Suppressor macrophage treated with lipopolysaccharide for 1 hour (primary cell): Measurements from ENCODE around the gene ERF.
A peak's percentile ranks its signal among the peaks of the same experiment; 100 is the strongest.

ENCODE experiments used
- DNase-seq, 3 donors: peaks; one replicate each; pipeline ENCODE4 v3.0.0-alpha.2; 2020 to 2022

The ERF gene

DNA sequence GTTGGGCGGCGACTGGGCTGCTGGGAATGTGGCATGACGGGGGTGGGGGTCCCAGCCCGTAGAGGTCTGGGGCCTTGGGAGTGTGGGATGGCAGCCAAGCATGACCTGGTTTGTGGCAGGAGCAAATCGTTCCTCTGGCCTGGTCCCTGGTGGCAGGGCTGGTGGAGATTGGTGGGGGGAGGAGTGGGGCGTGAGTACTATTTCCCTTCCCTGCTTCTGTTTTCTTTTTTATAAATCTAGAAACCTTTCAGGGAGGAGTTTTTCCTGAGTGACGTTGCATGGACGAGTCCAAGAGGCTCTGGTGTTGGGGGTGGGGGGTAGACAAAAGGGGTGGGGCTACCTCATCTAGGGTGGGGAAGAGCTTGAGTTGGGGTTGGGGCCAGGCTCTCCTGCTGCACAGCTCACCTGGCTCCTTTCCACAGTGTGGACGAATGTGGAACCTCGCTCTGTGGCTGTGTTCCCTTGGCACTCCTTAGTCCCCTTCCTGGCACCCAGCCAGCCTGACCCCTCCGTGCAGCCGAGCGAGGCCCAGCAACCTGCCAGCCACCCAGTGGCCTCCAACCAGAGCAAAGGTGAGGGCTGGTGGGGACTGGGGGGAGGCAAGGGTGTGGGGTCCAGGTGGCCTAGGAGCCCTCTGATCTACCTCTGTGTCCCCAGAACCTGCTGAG is 31.6 kb upstream of the ERF start:
- peak in 2 of 3 donors; percentile 36 to 42 for DNase-seq

DNA sequence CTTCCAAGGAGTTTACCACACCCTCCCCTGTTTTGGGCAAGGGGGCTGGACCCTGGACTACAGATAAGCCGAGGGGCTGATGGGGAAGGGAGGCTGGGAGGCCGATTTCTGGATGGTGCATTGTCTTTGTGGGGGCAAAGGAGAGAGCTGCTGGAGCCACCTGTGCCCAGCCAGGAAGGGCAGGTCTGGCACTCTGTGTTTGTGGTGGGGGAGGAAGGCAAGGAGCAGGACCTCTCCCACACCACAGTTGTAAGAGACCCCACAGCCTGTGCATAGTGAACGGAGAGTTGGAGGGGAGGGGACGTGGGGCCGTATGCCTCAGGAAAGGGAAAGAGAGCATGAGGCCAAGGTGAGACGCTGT is 31.0 kb upstream of the ERF start:
- no peak for DNase-seq

DNA sequence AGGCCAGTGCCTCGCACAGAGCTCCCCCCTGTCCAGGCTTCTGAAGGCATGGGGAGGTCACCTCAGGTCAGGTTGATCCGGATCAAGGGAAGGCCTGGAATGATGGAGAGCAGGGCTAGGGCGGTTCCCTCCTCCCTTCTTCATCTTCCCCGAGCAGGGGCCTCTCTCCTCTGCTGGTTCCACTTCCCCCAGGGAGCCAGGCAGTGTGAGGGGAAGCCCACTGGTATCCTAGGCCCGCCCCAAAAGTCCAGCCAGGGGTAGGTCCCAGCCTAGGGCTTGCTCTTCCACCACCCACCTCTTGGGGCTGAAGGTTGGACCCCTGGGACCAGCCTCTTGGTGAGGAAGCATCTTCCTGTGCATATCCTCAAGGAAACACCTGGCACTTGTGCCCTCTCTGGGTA is 30.6 kb upstream of the ERF start:
- peak; percentile 55 to 69 (median 57) for DNase-seq

DNA sequence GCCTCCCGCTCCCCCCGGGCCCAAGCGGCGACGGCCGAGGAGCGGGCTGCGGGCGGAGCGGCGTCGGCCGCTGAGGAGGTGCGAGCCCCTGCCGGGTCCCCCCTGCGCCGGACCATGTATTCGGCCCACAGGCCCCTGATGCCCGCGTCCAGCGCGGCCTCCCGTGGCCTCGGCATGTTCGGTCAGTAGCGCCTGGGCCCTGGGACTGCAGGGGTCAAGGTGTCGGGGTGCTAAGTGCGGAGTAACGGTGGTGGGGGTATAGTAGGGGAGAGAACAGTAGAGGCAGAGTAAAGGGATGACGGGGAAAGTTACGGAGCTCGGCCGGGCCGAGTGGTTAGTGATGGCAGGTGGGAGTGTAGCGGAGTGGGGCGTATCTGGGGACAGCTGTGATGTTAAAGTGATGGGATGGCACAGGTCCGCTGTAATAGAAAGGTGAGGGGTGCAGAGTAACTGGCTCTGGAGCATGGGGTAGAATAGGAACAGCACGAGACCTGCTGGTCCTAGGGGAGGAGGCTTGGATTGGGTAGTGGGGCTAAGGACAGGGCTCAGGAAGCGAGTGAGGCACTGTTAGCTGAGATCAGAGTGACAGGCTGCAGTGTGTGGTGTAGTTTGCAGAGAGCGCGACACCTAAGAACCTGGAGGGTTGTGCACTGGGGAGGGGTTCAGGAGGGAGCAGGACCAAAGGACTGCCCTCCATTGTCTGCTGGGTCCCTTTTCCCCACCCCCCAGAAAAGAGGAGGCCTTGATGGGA is 29.8 kb upstream of the ERF start:
- DNase-seq = no peak

DNA sequence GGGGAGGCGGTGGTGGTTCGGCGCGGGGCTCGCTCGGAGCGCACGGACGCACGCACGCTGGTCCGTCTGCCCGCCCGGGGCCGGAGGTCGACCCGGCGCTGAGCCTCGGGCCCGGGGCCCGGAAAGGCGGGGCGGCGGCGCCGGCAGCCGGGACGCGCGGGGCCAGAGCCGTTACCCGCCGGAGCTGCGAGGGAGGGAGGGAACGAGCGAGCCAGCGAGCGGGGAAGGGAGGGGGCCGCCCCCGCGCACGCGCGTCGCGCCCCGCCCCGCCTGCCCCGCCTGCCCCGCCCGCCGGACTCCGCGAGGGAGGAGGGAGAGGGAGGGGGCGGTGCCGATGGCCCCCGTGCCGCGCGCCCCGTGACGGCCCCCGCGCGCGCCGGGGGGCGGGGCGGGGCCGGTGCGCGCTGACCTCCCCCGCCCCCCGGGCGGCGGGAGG is 29.2 kb upstream of the ERF start:
- DNase-seq = peak; percentile 80 to 96 (median 89)

DNA sequence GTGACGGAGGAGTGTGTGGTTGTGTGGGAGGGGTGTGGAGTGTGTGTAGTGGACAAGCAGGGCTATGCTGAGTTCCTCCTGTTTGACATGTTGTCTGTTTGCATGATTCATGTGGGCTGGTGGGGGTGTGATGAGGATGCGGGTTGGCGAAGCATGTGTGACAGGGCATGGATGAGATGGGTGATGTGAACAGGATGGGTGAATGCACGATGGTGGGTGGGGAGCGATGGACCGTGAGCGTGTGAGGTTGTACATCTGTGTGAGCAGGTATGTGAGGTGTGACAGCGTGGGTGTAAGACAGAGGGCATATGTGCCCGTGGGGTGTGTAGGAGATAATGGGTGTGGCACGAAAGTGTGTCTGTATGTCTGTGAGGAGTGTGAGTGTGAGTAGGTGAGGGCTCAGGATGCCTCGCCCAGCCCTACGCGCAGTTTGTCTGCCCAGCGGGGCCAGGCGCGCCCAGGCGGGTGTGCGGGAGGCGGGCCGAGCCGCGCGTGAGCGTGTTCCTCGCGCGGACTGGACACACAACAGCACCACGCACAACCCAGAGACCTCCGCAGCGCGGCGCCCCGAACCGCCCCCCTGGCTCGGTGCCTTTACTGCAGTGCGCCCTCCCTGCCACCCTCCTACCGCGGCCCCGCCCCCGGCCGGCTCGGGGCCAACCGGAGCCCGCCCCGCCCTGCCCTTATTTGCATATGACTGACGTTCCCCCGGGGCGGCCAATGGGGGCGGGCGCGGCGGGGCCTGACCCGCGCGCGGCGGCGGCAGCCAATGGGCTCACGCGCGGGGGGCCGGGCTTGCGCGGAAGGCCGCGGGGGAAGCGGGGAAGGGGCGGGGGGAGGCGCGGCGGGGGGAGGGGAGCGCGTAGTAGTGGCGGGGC is 28.5 kb upstream of the ERF start:
- peak; percentile 96 to 100 (median 98) for DNase-seq

DNA sequence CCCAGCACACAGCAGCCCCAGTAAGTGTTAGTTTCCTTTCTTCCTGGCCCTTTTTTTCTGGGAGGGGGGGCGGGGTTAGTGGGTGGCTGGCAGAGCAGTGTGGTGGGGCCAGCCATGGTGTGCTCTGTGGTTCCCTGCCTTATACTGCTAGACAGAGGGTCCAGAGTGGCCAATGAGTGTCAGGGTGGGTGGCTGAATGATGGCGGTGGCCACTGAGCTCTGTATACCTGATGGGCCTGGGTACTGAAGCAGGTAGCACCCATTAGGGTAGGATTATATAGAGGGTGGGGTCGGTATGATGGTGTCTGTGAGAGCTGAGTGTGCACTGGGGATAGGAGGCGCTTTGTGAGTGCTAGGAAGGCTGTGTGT is 27.9 kb upstream of the ERF start:
- DNase-seq = no peak

DNA sequence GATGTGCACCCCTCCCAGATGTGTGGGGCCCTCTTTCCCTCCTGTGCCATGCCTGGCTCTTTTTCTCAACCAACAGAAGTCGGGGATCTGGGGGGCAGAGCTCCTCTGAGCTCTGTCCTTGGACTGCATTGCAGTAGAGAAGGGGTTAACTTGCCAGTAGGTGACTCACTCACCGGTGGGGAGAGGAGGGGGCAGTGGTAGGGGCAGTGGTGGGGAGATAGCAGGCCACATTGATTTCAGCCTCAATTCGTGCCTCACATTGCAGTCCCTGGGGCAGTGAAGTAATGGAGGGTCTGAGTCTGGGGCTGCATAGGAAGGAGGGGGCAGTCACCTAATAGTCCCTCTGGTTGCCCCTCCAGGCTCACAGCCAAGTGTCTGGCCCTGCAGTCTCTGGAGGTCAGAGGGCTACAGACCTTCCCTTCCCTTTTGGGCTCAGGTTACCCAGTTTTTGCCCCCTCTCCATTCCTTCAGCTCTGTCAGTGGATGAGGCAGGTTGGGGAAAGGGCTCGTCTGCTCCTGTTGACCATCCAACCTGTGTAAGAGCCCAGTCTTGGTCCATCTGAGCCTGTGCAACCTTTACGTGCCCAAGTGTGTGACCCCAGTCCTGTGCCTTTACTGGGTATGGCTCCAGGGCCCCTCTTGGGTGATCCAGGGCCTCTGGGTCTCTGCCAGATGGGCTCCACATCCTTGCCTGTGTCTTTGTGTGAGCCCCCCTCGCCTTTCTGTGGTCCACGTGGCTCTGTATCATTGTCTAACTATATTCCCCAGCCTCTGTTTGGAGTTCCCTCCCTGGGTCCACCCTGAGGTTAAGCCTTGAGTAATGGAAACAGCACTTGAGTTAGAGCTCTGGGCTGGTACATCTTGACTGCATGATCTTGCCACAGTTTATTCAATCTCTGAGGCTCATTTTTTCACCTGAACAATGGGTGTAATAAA is 27.2 kb upstream of the ERF start:
- peak; percentile 28 to 46 (median 44) for DNase-seq

DNA sequence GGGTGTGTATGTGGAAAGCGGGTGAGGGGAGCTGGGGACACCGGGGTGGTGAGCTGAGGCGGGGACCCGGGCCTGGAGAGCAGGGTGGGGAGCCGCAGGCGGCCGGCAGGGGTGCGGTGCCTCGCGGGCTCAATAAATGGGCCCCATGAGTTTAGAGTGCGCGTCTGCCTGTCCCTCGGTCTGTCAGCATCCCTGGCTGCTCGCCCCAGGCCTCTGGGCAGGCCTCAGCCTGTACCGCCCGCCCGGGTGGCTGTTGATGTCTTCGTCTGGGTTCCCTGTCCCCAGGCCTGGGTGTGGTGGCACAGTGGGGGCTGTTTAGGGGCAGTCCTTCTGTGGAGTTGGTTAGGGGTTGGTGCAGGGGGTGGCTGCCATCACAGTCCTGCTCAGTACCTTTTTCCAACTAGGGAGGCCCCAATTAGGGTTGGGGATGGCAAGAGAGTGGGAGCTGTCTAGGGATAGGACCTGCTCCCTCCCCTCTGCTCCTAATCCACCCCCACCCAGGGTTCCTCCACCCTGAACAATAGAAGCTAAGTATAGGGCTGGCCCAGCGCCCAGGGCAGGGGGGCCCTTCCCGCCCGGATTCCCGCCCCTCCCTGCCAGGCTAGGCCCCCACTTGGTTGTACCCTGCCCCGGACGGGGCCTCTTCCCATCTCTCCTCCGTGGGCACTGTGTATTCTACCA is 26.4 kb upstream of the ERF start:
- DNase-seq = no peak

DNA sequence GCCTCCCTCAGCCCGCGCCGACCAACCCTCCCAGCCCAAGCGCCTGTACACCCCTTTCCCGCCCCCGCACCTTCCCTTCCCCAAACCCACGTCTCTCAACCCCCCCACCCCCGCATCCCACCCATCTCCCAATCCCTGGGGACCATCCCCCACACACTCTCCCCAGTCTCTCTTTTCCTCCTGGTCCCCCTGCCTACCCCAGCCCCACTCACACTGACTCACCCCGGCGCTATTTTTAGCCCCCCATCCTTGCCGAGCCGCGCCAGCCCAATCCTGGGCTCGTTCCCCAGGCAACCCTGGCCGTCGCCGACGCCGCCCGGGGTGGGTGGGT is 25.9 kb upstream of the ERF start:
- DNase-seq = peak in 1 of 3 donors; percentile 37

DNA sequence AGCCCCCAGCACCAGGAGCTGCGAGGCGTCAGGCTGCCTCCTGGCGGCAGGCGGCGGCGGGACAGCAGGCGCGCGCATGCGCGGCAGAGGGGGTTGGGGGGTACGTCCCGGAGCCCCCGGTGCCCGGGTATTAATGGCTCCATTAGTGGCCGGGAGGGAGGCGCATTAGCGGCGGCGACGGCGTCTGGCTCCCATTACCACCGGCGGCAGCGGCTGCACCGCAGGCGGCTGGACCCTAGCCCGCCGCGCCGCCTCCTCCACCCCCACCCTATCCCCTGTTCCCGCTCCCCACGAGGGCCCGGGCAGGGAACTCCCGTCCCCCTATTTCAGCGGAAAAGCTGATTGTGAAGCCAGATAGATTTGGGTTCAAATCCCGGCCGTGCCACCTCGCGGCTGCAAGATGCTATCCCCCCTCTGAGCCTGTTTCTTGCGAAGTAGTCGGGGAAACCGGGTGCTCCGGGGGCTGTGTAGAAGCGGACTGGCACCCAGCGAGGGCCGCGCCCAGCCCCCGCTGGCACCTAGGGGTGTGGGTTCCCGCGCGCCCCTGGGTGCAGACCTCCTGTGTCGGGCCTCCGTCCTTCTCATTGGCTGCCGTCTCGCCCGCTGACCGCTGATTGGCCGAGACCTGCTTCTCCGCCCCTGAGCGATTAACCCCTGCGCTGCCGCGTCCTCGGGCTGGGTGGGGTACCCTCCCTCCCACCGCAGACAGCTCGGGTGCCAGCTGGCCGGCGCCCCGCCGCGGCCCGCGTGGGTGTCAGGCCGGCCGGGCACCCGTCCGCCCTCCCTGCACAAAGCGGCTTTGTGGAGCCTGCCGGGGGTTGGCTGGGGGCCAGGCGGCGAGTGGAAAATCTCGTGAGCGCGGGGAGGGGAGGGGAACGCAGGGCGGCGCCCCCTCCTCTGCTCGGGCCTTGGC is 25.2 kb upstream of the ERF start:
- peak; percentile 77 to 85 (median 78) for DNase-seq

DNA sequence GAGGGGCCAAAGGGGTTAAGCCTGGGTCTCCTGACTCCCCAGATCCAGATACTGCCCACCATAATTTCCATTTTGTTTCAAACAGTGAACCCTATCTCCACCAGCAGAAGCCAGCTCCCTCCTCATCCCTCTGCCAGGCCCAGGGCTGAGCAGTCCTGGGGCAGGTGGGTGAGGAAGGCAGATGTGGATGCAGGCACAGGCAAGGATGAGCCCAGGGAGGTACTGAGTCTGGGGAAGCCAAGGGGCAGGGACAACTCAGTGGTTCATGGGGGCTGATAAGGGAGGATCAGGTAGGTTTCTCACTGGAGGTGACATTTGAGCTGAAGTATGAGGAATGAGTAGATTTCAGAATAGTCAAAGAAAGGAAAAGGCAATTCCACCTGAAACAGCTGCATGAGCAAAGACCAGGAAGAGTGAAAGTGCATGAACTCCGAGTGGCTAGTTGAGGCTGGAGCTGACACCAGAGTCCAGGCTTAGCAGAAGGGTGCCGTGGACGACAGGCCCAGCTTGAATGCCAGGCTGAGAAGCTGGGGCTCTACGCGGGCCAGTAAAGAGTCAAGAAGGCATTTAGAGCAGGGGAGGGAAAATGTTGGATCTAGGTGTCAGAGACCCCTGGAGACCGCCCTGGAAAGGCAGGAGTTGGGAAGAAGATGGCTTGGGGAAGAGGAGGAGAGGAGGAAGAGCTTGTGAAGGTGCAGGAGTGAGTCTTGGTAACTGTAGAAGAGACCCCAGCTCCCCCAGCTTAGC is 24.4 kb upstream of the ERF start:
- DNase-seq = no peak

DNA sequence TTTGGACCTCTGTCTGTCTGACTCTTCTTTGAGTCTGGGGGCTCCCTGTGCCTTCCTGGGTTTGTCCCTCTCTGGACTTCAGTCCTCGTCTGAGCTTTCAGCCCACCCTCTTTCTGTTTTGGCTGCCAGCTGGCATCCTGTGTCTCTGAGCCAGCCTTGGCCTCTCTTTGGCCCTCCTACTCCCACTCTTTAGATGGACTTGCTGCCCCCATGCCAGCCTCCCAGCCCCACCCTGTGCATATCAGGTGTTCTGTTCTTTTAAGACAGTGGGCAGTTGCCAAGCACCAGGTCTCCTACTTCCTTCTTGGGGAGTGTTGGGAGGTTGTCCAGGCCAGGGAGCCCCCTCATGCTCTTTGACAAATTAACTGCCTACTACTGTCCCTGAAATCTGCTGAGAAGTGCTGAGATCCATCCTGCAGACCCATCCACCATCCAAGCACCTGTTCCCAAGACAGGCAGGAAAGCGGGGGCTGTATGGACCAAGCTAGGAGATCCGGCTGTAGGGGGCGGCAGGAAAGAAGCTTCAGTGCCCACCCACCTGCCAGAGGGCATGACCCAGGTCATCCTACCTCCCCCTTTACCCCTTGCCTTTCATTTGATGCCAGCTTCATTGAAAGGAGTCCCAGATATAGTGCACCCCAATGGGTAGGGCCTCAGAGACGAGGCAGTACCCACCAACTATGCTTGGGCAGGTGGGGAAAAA is 23.7 kb upstream of the ERF start:
- no peak for DNase-seq

DNA sequence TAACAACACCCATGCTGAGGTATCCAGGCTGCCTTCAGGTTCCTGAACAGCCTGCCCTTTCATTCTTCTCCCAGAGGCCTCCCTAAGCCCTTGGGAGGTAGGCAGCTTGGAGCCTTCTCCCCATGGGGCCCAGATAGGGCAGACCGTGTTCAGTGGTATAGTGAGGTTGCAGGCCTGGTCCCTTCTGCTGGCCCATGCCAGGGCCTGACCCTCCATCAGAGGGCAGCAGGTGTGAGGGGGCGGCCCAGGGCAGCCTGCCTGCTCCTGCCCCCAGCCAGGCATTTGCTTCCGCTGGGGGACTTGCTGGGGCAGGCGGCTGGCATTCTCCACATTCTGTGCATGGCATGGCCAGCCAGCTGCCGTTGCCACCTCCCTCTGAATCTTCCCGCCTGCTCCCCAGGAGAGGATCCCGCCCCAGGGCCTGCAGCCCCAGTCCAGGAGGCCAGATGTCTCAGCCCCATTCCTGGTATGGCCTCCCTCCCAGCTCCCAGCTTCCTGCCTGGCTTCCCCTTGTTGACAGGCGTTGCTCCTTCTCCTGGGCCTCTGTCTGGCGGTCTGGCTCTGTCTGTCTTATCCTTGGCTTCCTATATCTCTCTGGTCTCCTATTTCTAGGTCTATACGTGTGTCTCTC is 23.0 kb upstream of the ERF start:
- no peak for DNase-seq

DNA sequence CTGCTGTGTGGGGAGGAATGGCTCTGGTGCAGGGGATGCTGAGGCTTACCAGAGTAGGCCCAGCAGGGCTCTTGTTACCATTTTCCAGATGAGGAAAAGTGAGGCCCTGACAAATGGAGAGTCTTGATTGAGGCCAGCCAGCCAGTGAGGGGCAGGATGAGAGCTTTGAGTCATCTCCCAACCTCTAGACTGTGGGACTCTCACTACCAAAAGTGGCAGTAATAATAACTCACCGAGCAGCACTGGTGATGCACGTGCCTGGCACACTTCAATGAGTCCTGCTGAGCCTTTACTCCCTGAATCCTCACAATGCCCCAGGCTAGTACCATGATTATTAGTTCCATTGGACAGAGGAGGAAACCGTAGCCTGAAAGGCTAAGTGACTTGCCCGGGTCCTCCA is 21.9 kb upstream of the ERF start:
- DNase-seq = no peak

DNA sequence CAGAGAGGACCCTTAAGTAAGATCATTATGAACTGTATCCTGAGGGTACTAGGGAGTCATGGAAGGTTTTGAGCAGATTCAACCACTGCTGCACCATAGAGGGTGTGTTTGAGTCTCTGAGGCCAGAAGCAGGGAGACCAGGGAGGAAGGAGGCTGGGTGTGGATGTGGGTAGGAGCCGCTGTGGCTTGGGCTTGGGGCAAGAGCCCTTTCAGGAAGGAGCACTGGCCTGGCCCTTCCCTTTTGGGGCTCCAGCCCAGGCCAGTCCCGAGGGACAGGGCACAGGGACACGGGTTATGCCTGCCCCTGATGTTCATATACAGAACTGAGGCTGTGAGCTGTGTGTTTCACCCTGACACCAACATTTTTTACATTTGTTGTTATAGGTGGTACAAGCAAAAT is 21.4 kb upstream of the ERF start:
- DNase-seq = no peak

DNA sequence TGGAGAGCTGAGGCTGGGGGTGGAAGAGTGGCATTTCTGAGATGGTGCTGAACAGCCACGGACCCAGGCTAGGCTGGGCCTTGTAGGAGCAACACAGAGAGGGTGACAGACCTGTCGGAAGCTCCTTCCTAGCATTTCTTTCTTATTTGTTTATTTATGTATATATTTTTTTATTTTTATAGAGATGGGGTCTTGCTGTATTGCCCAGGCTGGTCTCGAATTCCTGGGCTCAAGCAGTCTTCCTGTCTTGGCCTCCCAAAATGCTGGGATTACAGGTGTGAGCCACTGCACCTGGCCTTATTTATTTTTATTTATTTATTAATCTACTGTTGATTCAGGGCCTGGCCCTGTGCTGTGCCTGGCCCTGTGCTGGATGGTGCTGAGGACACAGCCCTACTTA is 20.6 kb upstream of the ERF start:
- DNase-seq = no peak

DNA sequence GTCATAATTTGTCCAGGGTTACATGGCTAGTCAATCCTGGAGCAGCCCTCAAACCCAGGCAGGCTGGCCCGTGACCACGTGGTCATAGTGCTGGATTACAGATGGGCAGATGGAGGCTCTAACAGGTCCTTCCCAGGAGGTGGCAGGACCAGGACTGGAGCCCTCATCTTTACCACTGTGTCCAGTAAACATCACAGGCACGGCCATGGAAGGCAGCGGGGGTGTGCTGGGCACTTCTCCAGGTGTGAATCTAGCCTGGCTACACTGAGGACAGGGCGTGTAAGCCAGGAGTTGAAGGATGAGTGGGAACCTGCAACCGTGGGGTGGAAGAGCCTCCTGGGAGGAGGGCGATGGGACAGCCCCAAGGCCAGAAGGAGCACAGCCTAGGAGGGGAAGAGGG is 20.2 kb upstream of the ERF start:
- no peak for DNase-seq

DNA sequence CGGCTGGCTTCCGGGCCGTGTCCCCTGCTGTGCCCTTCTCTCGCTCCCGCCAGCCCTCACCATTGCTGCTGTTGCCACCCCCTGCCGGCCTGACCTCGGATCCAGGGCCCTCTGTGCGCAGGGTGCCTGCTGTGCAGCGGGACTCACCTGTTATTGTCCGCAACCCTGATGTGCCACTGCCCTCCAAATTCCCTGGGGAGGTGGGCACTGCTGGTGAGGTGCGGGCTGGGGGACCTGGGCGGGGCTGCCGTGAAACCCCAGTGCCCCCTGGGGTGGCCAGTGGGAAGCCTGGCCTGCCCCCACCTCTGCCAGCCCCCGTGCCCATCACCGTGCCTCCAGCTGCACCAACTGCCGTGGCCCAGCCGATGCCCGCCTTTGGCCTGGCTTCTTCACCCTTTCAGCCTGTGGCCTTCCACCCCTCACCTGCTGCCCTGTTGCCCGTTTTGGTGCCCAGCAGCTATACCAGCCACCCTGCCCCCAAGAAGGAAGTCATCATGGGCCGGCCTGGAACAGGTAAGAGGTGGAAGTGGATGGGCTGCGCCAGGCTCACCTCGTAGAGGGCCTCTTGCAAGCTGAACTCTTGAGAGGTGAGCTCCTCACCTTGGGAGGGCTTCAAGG is 19.2 kb upstream of the ERF start:
- no peak for DNase-seq
